Activated CD4-positive, alpha-beta T cell treated with anti-CD3 and anti-CD28 coated beads, Interleukin-2, amount 50 U/mL, for 24 hours (primary cell): ENCODE results near the gene DSCAM.

Experiments used
- DNase-seq, 2 donors: peaks; one replicate each; pipeline ENCODE4 v3.0.0-alpha.2; 2020; ENCODE audit warnings: low read depth in 1 of 2, low spot score in 1 of 2

The DSCAM gene

DNA sequence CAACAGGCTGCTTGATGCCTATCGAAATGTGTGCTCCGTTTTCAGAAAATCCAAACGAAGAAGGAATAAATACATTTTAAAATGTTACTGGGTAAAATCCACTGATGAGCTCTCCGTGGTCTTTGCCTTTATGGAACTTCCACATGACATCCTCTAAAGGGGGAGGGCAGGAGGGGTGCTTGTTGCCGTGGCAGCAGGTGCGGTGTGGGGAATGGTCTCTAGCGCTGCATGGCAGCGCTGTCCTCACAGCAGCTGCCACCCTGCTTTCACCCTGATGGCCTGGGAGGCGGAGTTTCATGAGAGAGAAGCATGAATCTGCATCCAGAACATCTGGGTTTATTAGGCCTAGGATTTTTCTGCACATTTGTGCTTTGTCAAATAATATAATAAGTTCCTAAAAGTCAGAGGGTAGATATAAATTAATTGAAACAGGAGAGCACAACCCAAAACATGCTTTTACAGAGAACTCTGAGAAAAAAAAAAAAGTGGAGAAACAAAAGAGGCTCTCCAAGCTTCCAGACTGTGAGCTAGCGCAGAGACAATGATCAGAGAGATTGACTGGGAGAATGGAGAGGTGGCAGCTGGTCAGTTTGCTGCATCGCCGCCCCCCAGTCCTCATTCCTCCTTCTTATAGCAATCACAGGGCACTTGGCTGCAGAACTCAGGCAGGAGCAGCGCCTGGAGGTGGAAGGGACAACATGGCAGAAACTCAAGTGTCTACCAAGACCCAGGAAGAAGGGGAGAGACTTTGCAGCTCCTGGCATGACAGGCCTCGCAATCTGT lies 228.6 kb downstream of the DSCAM start:
- DNase-seq, result no peak

DNA sequence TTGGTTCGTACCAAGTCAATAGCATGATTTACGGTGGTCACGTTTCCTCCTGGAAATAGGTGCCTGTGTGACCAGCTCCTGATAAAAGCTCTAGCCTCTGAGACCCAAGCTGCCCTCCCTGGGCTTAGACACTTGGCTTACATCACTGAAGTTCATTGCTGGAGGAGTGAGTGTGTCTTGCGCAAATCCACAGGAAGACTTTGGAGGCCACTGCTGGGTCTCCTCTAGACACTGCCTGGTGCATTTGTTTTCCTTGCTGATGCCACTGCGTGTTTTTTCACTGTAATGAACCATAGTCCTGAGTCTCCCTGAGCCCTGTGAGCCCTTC lies 230.6 kb downstream of the DSCAM start:
- DNase-seq, result no peak

DNA sequence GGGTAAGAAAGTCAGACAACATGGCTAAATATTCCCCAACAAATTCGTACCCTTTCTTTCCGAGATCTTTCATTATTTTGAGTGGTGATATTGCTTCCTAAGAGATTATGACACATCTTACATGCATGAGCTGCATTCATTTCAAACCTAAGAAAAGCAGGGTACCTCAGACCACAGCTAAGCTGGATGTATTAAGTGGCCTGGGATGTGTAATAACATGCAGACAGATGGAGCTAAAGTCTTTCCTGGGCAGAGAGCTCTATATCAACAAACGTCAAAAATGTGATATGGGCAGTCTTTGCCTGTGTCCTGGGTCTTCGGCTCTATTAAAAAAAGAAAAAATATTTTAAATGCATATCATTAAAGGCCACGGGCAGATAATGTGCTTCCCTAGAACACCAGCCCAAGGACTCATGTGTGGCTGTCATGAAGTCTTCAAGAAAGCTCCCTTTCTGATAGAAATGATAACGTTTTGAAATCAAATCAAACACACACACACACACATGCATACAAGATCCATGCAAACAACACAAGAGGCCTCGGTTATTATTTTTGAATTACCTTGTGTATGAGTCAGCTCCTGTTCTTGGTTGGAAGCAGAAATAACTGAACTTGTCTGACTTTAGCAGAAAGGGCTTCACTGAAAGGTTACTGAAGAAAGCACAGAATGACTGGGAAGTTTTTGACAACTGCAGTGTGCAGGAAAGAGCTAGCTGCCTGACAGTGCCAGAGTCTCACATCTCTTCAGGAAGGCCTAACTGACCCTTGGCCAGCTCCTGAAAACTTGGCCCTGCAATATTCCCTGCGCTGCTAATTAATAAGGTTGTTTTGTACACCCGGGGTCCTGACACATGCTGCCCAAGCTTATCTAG lies 231.2 kb downstream of the DSCAM start:
- no peak for DNase-seq

DNA sequence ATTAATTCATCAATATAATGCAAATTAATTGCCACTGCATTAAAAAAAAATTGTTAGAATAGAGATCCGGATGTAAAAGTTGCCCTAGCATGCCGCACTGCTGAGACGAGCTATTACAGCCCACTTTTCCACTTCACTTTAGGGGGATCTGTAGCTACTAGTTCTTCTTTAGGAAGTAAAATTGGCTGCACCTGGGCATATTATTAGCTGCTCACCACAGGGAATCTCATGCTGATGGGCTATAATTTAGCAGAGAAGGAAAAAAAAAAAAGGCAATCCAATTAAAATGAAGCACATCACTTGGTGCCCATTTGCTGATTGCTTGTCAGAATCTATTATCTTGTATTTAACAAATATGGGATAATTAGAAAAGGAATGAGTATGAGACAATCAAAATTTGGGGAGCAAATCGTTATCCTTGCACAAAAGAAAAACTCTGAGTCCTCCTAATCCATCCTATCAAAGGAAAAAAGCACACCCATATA lies 233.4 kb downstream of the DSCAM start:
- no peak for DNase-seq

- no peak for DNase-seq
These were observed 236.6 kb downstream of the DSCAM start for GRCh38 chr21:40610345-40610744.

- DNase-seq, result no peak
These were observed 240.6 kb downstream of the DSCAM start for GRCh38 chr21:40606341-40606740.

DNA sequence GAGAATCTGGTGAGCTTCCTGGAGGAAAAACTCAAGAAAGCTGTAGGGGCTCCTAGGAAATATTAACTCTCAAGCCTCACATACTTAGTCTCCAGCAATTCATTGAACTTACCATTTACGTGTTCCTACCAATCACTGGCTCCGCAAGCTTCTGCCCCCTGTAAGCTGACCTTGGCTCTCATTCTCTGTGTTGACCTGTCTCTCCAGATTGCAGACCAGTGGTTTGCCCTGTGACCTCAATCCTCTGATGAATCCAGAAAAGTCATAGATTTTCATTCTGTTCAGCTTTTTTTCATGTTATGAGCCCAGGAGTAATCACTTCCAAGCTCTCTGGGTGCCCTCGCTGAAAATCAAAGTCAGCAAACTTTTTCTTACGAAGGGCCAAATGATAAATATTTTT lies 241.9 kb downstream of the DSCAM start:
- DNase-seq, result no peak

DNA sequence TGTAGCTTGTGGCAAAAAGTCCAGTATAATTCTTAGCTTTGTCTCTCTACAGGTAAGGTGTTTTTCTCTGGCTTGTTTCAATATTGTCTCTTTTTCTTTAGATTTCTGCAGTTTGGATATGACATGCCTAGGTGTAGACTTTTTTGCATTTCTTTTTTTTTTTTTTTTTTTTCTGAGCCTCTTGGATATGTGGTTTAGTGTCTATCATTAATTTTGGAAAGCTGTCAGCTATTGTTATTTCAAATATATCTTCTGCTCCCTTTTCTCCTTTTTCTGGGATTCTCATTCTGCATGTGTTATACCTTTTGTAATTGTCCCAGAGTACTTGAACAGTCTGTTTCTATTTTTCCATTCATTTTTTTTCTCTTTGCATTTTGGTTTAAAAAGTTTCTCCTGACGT lies 243.2 kb downstream of the DSCAM start:
- no peak for DNase-seq

DNA sequence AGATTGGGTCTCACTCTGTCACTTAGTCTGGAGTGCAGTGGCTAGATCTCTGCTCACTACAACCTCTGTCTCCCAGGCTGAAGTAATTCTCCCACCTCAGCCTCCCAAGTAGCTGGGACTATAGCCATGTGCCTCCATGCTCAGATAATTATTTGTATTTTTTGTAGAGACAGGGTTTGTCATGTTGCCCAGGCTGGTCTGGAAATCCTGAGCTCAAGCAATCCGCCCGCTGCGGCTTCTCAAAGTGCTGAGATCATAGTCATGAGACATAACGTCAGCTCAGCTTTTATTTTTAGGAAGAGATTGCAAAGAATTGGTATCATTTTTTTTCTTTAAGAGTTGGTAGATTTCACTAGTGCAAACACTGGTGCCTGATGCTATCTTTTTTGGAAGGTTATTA lies 244.9 kb downstream of the DSCAM start:
- DNase-seq, result no peak

DNA sequence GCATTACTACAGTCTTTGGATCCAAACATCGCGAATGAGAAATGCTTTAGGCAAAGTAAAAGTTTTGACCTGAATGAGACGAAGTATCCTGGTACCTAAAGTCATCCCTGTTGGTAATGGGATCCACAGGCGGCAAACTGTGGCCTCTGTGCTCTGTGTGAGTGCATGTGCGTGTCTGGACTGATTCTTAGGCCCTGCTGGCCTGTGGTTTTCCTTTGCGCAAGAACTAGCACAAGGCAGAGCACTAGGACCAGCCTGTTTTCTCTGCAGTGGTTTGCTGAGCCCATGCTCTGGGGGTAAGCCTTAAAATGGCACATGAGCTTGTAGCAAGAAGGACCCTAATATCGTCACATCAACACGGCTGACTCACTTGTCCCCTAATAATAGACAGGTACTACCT lies 251.2 kb downstream of the DSCAM start:
- no peak for DNase-seq

DNA sequence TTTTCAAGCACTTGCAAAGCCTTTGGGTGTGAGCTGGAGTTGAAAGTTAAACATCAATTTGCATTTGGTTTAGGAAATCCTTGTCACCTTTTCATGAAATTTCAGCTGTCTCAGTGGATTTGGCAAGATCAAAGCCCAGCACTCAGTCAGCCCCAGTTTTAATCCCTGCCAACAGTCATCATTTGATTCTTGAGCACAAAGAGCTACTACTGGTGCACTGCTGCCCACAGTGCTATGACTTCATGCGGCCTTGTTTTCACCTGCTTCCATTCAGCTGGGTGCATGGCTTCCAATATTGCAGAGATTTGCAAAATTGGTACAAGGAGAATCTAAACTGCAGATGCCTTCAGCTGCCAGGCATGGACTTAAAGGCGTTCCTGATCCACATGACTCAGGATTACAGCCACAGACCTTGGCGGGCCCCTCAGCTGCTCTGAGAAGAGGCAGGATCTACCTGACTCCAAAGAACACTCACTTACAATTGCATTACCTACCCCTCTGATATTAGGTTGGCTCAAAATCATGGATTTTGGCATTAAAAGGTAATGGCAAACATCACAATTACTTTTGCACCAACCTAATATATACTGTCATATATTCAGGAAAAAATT lies 259.1 kb downstream of the DSCAM start:
- no peak for DNase-seq

DNA sequence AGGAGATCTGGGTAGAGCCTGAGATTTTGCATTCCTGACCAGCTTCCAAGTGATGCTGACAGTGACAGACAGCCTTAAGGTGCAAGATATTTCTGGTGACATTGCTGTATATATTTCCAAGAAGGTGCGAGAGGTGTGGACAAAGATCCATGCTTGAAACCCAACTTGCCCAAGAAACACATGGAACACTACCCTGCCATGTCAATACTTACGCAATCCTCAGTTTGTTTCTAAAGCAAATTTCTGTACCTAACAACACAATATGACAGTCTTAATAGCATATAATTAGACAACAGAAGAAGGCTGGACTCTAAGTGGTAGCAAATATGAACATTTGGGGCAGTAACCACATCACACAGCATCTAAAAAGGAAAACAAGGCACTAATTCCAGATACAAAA lies 260.4 kb downstream of the DSCAM start:
- no peak for DNase-seq

GRCh38 chr21:40577285-40578043 lies 269.5 kb downstream of the DSCAM start:
- no peak for DNase-seq

DNA sequence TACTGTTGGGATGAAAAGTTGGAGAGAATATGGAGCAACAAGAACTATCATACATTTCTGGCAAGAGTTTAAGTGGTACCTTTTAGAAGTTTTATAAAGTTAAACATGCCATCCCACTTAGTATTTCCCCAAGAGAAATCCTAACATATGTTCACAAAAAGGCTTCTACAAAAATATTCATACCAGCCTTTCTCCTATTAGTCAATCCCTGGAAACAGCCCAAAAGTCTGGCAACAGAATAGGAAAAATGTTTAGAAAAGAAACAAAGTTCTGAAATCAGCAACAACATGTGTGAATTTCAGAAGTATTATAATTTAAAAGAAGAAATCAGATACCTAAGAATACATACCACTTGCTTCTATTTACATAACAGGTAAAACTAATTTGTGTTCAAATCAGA lies 271.0 kb downstream of the DSCAM start:
- no peak for DNase-seq

- no peak for DNase-seq
These were observed 277.6 kb downstream of the DSCAM start for GRCh38 chr21:40569357-40569756.

DNA sequence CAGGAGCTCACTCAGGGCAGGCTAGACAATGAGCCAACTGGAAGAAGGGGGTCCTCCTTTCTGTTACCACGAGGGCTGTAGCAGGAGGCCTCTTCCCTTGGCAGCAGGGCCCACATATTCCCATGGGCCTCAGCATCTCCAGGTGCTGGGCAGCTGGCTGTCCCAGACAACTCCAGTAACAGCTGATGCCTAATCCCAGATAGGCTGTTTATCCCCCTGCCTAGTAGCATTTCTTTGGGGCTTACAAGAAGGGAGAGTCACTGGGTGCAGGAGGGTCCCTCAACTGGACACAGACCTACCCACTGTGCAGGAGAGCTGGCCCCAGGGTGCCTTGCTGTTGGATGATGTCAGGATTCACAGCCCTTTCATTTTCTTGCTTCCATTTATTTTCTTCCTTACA lies 278.2 kb downstream of the DSCAM start:
- DNase-seq, result no peak

GRCh38 chr21:40567501-40567900 lies 279.5 kb downstream of the DSCAM start:
- DNase-seq, result no peak

GRCh38 chr21:40566486-40566885 lies 280.5 kb downstream of the DSCAM start:
- DNase-seq, result no peak

DNA sequence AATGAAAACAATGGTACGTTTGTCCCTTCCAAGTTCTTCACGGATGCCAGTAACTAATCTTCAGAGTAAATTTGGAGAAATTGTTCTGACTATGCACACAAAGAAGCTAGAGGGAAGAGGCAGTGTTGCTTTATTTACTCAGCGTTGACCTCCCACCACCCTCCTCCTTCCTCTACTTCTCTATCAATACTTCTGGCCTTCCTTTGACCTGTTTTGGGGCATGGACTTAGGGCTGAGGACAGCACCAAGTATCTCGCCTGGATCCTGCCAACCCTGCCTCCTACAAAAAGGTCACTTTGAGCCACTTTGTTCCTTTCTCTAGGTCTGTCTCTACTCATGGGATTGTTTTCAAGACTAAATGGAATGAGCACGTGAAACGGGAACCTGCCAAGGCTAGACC lies 282.6 kb downstream of the DSCAM start:
- no peak for DNase-seq

- DNase-seq, result no peak
These were observed 283.1 kb downstream of the DSCAM start for GRCh38 chr21:40563900-40564299.

DNA sequence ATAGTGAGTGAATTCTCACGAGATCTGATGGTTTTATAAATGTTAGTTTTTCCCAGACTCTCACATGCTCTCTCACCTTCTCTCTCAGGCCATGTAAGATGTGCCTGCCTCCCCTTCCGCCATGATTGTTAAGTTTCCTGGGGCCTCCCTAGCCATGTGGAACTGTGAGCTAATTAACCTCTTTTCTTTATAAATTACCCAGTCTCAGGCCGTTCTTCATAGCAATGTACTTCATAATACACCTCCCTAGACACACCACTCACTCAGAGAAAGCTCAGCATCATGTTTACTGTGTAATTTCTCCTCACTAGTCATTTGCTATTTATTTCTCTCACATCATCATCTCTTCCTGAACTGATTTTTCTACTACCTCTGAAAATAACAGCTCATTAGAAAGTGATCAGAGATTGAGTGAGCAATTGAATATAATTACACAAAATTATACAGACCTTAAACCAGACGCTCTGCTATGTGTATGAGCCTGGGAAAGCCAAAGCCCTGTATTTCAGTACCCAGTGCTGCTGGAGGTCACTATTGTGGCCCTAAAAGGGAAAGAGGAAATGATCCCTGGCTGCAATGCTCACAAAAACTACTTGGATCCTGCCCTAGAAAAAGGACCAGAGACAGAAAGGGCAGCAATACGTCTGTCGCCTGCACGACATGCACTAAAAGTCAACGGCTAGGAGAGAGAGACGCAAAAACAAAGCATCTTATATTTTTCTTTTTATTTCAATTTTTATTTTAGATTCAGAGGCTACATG lies 284.5 kb downstream of the DSCAM start:
- DNase-seq, result no peak
